HG03469 (cell line): Measurements from ENCODE around the gene AMOTL1.

ENCODE experiments used
- ATAC-seq: cut with Tn5 transposase; IDR thresholded peaks from one replicate; pipeline ENCODE4 v1.9.1; 2021; ENCODE audit warnings: mild to moderate bottlenecking, moderate library complexity, moderate number of reproducible peaks; ENCODE audit not compliant: unreplicated experiment

Gene AMOTL1

DNA sequence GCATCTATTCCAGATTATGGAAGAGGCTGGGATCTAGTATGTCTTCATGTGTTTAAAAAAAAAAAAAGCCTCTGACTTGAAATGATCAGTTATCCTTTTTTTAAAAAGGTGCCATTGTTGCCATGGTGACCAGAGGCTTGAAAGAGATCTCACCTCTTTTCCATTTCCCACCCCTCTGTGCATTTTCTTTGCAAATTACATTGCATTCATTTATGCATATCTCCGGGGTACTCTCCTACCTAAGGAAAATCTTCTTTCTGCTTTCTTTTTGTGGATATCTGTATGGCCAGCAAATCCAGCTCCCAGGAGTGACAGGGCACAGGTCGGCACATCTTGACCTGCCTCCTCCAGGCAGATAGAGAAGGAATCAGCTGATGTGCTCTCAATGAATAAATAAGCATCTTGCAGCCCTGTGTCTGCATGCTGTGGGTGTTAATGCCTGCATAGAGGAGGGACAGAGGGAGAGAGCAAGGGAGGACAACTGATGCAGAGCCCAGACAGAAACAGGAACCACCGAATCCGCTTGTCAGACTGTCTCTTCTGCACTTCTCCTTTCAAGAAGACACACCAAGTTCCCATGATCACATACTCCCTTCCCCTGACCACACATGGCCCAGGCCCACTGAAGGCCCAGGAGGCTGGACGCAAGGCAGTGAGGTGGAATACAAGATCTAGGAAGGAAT is 154.3 kb downstream of the AMOTL1 start:
- no peak for ATAC-seq

DNA sequence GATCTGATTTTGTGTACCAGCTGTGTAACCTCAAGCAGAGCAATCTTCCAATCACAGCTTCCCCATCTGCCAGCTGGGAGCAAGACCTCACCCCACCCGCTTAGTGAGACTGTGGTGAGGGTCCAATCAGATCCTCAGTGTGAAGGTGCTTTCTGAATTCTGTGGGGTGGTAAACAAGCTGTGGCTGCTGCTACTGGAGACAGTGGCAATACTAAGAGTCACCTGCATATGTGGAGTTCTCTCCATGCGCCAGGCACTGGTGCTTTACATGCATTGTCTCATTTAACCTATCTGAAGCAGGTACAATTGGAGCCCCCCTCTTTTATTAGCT is 154.8 kb downstream of the AMOTL1 start:
- ATAC-seq = no peak

DNA sequence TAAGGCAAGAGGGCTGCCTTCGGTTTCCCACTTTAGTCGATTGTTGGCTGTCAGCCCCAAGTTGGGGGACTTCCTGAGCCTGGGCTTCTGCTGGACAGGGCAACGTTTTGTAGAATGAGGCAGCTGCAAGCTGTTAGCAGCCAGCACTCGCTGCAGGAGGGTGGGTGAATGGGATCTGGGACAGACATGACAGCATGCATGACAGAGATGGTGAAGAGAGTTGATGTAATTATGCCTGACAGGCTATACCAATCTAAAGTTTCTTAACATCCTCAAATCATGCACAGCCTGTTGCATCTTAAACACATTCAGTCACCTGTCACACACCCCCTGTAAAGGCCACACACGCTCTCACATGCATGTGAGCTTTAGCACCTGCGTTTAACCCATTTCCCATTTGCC is 156.0 kb downstream of the AMOTL1 start:
- ATAC-seq = no peak

DNA sequence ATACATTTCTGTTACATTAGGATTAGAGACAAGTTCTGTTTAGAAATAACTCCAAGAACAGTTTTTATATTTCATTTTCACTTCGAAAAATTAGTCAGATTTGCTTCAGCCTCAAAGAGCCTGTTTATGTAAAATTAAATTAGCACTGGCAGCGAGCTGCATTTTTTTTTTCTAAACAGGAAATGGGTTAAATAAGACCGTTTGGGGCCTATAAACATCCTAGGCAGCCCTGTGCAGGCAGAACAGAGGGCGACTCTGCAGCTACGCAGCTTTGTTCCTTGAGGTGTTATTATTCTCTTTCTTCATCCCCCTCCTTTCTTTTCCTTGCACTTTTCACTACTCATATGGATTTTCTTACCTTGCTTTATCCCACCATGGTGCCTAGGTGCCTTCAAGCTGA is 156.5 kb downstream of the AMOTL1 start:
- ATAC-seq = no peak

DNA sequence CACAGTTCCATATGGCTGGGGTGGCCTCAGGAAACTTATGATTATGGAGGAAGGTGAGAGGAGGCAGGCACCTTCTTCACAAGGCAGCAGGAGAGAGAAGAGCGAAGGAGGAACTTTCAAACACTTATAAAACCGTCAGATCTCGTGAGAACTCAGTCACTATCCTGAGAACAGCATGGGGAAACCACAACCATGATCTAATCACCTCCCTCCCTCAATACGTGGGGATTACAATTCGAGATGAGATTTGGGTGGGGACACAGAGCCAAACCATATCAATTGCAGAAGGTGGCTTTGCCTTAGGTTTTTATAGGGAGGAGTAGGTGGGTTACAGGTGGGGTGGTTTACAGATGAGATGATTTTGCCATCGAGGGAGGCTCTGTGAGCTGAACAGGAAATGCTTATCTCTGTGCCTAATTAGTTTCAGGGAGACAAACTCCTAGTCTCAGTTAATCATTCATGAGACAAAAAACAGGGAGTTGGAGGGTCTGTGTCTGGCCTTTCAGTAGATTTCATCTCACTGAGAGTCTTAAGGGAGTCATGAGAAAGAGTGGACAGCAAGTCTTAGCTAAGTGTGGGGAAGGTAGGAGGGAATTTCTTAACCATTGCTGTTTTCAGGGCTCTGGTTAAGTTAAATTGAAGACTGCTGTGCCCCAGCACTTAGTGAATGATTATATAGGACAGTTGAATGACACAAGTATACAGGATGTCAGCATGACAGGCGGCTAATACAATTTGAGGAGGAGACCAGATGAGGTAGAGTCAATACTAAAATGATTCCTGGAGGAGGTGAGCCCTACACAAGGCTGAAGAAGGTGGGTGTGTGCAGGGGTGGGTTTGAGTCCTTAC is 157.5 kb downstream of the AMOTL1 start:
- ATAC-seq = no peak

DNA sequence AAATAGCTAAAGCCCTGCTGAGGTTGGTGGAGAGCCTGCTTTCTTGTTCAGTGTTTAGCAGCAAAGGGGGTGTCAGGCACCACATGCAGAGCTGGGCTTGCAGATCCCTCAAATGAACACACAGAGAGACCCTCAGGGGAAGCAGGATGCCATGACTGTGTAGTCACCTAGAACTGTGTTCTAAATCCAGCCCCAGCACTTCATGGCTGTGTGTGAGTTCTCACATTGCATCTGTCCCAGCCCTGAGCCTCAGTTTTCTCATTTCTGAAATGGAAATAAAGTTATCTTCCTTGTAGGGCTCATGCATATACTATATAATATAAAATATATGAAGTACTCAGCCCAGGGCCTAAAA is 158.1 kb downstream of the AMOTL1 start:
- ATAC-seq = no peak
